ENCODE measurements around the gene TSPEAR.

The TSPEAR gene

DNA sequence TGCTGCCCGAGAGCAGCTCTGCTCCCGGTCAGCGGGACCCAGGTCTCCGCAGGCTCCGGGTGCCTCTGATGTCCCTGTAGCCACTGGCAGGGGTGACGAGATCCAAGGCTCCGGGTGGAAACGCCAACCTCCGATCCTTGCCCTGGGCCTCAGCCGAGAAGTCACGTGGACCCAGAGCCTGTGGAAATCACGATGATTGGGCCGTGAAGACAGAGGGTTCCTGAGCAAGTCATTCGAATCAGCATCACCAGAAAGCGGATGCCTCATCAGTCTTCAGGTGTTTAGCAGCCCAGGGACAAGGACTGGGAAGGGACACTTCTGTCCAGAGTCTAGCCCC, 243.5 kb downstream of the TSPEAR start:
- no peaks in the 10 kb centered on the region for H3K9me3 ChIP-seq (ENCODE audit: control insufficient read depth, low read length)
- 91 to 92% methylated on average over 15 of the region's 15 CpGs for WGBS, 2 experiments (ENCODE audit: insufficient coverage in 2 of 2)
- no peak overlapping the region for H3K4me3 ChIP-seq (ENCODE audit: extremely low read depth, insufficient read depth, low read length, poor library complexity, severe bottlenecking)
- H3K4me1 ChIP-seq (ENCODE audit: control insufficient read depth, insufficient read depth, low read length, poor library complexity, severe bottlenecking) = no peaks in the 10 kb centered on the region
- H3K27ac ChIP-seq (ENCODE audit: low read depth, low read length, severe bottlenecking) = no peak overlapping the region
- no peaks in the 10 kb centered on the region for H3K36me3 ChIP-seq (ENCODE audit: control insufficient read depth, insufficient read depth, low read length)

DNA sequence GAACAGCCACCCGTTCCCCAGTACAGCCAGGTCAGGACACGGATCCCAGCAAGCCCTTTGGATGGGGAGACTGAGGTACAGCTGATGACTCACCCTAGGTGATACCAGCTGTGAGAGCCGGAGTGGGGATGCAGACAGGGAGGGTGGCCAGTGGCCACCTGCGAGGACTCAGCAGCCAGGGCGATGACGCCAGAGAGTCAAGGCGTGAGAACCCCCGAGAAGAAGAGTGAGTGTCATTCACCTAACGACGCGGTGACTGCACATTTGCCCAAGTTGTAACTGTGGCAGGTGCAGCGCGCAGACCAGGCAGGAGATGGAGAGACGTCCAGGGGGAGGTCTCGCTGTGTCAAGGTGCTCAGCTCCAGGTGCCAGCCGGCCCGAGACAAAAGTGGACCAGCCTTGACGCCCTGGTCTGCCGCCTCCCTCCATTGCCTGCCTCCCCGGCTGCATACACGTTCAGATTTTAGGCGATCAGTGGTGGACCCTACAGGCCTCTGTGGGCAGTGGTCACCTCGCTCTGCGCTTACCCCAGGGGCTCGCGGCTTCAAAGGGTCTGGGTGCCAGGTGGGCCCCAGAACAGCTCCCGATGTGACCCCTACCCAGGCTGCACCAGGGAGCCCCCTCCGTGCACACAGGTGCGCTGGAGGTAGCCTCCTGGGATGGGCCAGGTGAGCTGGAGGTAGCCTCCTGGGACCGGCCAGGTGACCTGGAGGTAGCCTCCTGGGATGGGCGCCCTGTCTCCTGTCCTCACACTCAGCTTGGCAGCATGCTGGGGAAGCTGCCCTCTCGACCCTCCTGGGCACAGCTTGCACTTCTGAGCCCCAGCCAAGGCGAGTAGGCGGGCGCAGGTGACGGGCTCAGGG, 244.1 kb downstream of the TSPEAR start:
- no peaks in the 10 kb centered on the region for H3K4me1 ChIP-seq (ENCODE audit: control insufficient read depth, insufficient read depth, low read length, poor library complexity, severe bottlenecking)
- no peak overlapping the region for H3K27ac ChIP-seq (ENCODE audit: low read depth, low read length, severe bottlenecking)
- no peaks in the 10 kb centered on the region for H3K9me3 ChIP-seq (ENCODE audit: control insufficient read depth, low read length)
- H3K36me3 ChIP-seq (ENCODE audit: control insufficient read depth, insufficient read depth, low read length) = no peaks in the 10 kb centered on the region
- no peak overlapping the region for H3K4me3 ChIP-seq (ENCODE audit: extremely low read depth, insufficient read depth, low read length, poor library complexity, severe bottlenecking)
- 92 to 94% methylated on average over 34 to 36 of the region's 36 CpGs for WGBS, 2 experiments (ENCODE audit: insufficient coverage in 2 of 2)

DNA sequence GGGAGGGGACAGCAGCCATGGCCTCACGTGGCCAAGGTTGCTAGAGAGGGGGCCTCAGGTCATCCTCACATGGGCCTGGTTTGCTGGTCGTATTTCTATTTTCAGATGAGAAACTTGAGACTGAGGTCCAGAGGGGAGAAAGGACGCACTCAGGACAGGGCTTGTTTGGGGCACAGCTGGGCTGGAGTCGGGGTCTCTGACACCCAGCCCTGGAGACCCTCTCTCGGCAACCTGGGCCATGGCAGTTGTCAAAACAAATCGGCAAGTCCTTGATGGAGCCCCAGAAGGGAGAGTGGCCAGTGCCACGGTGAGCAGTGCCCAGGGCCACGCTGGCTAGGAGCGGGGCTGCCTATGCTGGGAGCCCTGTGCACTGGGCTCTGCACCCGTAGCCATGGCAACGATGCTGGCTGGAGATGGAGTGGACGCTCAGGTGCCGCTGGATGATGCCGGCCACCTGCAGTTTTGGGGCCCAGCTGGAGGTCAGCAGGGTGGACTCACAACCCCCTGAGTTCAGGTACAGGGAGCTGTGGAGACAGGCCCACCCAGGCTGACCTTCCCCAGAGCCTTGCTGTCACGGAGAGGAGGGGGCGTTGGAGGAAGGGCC, 244.9 kb downstream of the TSPEAR start:
- H3K36me3 ChIP-seq (ENCODE audit: control insufficient read depth, insufficient read depth, low read length) = no peaks in the 10 kb centered on the region
- WGBS, 2 experiments (ENCODE audit: insufficient coverage in 2 of 2) = 91 to 92% methylated on average over 16 of the region's 16 CpGs
- H3K9me3 ChIP-seq (ENCODE audit: control insufficient read depth, low read length) = no peaks in the 10 kb centered on the region
- no peak overlapping the region for H3K4me3 ChIP-seq (ENCODE audit: extremely low read depth, insufficient read depth, low read length, poor library complexity, severe bottlenecking)
- no peak overlapping the region for H3K27ac ChIP-seq (ENCODE audit: low read depth, low read length, severe bottlenecking)
- H3K4me1 ChIP-seq (ENCODE audit: control insufficient read depth, insufficient read depth, low read length, poor library complexity, severe bottlenecking) = no peaks in the 10 kb centered on the region

DNA sequence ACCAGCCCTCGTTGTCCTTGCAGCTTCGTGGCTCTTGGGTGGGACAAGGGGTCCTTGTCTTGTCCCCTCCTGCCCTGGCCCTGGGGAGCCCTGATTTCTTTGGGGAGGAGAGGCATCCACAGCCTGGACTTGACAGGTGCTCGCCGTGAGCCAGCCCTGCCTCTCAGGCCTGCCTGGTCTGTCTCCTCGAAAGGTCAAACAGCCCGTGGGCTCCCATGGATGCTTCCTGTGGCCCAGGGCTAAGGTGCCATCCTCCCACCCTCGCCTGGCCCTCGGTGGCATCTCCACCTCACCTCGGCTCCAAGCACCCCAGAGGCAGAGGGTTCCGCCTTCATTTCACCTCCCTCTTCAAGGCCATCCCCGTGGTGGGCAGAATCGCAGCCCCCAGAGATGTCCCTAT, 247.0 kb downstream of the TSPEAR start:
- Histone ChIP-seq H3K4me3 (ENCODE audit: extremely low read depth, insufficient read depth, low read length, poor library complexity, severe bottlenecking) (no peak overlapping the region), H3K4me1 (ENCODE audit: control insufficient read depth, insufficient read depth, low read length, poor library complexity, severe bottlenecking) (no peaks in the 10 kb centered on the region), H3K27ac (ENCODE audit: low read depth, low read length, severe bottlenecking) (no peak overlapping the region), H3K36me3 (ENCODE audit: control insufficient read depth, insufficient read depth, low read length) (no peaks in the 10 kb centered on the region), H3K9me3 (ENCODE audit: control insufficient read depth, low read length) (no peaks in the 10 kb centered on the region)
- WGBS, 2 experiments (ENCODE audit: insufficient coverage in 2 of 2) = 92 to 96% methylated on average over 5 to 7 of the region's 12 CpGs

DNA sequence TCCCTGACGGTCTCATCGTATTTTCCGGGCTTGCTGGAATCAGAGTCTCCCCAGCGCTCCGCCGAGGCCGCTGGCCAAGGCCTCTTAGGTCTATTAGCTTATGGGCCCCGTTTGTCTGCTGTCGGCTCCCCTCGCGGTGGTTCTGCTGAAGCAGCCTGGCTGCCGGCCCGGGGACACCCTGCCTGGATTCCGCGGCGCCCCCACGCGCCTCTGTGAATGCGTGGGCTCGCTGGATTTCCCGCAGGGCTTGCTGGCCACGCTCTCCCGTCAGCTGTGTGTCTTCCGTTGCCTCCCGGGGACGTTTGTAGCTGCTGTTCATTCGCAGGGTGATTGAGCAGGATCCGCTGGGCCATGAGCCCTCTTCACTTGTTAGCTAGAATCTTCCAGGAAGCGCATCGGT, 247.6 kb downstream of the TSPEAR start:
- Histone ChIP-seq H3K4me1 (ENCODE audit: control insufficient read depth, insufficient read depth, low read length, poor library complexity, severe bottlenecking) (no peaks in the 10 kb centered on the region), H3K27ac (ENCODE audit: low read depth, low read length, severe bottlenecking) (no peak overlapping the region), H3K36me3 (ENCODE audit: control insufficient read depth, insufficient read depth, low read length) (no peaks in the 10 kb centered on the region), H3K9me3 (ENCODE audit: control insufficient read depth, low read length) (no peaks in the 10 kb centered on the region), H3K4me3 (ENCODE audit: extremely low read depth, insufficient read depth, low read length, poor library complexity, severe bottlenecking) (no peak overlapping the region)
- WGBS, 2 experiments (ENCODE audit: insufficient coverage in 2 of 2) = 87 to 91% methylated on average over 28 to 30 of the region's 30 CpGs

DNA sequence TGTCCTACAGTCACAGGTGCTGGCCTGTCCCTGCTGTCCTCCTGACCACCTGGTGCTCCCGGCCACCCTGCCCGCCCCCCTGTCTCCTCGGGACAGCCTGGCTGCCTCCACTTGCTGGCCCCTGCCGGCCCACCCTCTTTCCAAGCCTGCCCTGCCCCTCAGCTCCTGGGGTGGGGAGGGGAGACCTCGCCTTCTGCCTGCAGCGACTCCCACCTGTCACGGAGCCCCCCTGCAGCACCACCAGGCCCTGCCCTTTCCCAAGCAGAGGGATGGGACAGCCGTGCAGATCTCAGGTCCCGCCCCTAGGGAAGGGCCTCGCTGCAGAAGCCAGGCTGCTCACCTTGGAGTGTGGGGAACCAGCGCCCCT, 248.6 kb downstream of the TSPEAR start:
- 90 to 98% methylated on average over 6 to 8 of the region's 11 CpGs for WGBS, 2 experiments (ENCODE audit: insufficient coverage in 2 of 2)

DNA sequence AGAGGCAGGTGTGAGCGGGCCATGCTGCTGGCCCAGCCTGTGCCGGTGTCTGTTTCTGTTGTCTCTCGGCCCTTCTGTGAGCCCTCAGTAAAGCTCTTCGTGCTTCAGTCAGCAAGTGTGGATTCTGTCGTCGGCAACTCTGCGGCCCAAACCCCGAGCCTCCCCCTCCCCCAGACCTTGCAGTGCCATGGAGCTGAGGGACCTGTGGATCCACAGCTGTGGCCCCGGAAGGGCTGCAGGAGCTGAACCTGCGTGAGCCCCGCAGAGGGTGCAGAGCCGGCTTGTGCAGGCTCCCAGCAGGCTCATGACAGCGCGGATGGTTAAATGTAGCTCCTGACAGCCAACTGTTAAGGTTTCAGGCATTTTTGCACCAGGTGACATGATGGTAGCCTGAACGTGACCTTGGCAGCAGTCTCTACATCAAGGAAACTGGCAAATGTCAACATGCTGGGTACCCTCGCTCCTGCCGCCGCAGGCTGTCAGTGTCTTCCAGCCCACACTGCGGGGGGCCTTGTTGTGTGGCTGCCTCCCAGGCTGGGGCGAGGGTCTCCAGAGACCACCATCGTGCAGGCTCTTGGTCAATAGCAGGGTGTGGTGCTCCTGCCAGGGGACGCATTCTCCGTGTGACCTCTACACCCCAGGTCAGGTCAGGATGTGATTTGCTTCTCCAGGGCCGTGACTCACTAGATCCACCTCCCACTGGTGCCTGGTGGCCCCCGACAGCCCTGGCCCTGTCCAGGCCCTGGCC, 249.1 kb downstream of the TSPEAR start:
- H3K4me3 ChIP-seq (ENCODE audit: extremely low read depth, insufficient read depth, low read length, poor library complexity, severe bottlenecking) = no peak overlapping the region
- peaks cover 4% of the 10 kb centered on the region for H3K36me3 ChIP-seq (ENCODE audit: control insufficient read depth, insufficient read depth, low read length)
- WGBS, 2 experiments (ENCODE audit: insufficient coverage in 2 of 2) = 88 to 92% methylated on average over 24 to 25 of the region's 25 CpGs
- no peaks in the 10 kb centered on the region for H3K9me3 ChIP-seq (ENCODE audit: control insufficient read depth, low read length)
- H3K4me1 ChIP-seq (ENCODE audit: control insufficient read depth, insufficient read depth, low read length, poor library complexity, severe bottlenecking) = no peaks in the 10 kb centered on the region
- no peak overlapping the region for H3K27ac ChIP-seq (ENCODE audit: low read depth, low read length, severe bottlenecking)

More for the DNA sequence above, 248.6 kb downstream of the TSPEAR start:
- H3K36me3 ChIP-seq (ENCODE audit: control insufficient read depth, insufficient read depth, low read length) = no peaks in the 10 kb centered on the region
- no peaks in the 10 kb centered on the region for H3K9me3 ChIP-seq (ENCODE audit: control insufficient read depth, low read length)
- H3K27ac ChIP-seq (ENCODE audit: low read depth, low read length, severe bottlenecking) = no peak overlapping the region
- H3K4me3 ChIP-seq (ENCODE audit: extremely low read depth, insufficient read depth, low read length, poor library complexity, severe bottlenecking) = no peak overlapping the region
- H3K4me1 ChIP-seq (ENCODE audit: control insufficient read depth, insufficient read depth, low read length, poor library complexity, severe bottlenecking) = no peaks in the 10 kb centered on the region

DNA sequence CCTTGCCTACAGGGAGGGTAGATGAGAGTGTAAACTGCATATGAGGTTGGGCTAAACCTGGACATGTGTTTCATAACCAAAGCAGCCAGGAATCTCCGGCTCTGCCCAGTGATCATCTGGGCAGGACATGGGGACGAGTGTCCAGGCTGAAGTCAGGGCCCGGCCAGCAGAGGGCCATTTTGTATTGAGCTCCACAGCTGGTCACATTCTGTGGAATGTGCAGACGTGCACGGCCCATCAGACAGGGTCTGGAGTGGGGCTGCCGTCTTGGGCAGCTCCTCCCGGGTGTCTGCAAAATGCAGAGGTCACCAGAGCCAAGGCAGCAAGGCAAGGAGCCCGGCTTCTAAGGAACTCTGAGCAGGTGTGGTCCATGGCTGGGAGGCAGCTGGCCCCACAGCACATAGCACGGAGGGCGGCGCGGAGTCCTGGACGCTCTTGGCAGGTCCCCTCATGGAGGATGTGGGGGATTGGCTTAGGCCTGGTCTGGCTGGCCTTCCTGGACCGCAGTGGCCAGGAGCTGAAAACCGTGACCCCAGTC, 249.8 kb downstream of the TSPEAR start:
- H3K9me3 ChIP-seq (ENCODE audit: control insufficient read depth, low read length) = no peaks in the 10 kb centered on the region
- H3K4me3 ChIP-seq (ENCODE audit: extremely low read depth, insufficient read depth, low read length, poor library complexity, severe bottlenecking) = no peak overlapping the region
- WGBS, 2 experiments (ENCODE audit: insufficient coverage in 2 of 2) = 87 to 91% methylated on average over 14 of the region's 15 CpGs
- H3K36me3 ChIP-seq (ENCODE audit: control insufficient read depth, insufficient read depth, low read length) = peaks cover 8% of the 10 kb centered on the region
- H3K27ac ChIP-seq (ENCODE audit: low read depth, low read length, severe bottlenecking) = no peak overlapping the region
- no peaks in the 10 kb centered on the region for H3K4me1 ChIP-seq (ENCODE audit: control insufficient read depth, insufficient read depth, low read length, poor library complexity, severe bottlenecking)

DNA sequence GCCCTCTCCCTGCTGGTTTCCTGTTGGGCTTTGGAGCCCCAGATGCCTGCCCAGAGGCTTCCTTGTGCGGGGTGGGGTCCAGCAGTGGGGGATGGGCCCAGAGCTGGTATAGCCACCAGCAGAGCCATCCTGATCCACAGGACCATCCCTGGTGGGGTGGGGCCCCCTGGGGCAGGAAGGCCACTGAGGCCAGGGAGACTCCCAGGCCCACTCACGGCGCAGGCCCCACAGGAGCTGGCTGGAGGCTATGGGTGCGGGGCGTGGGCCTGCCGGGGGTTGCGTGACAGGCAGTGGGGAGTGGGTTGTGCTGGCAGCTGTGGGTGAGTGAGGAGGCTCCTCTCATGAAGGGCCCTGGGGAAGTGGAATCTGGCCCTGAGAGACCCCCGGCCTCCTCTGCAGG, 250.4 kb downstream of the TSPEAR start:
- no peaks in the 10 kb centered on the region for H3K4me1 ChIP-seq (ENCODE audit: control insufficient read depth, insufficient read depth, low read length, poor library complexity, severe bottlenecking)
- no peak overlapping the region for H3K27ac ChIP-seq (ENCODE audit: low read depth, low read length, severe bottlenecking)
- 97% methylated on average over 7 of the region's 8 CpGs for WGBS, 2 experiments (ENCODE audit: insufficient coverage in 2 of 2)

DNA sequence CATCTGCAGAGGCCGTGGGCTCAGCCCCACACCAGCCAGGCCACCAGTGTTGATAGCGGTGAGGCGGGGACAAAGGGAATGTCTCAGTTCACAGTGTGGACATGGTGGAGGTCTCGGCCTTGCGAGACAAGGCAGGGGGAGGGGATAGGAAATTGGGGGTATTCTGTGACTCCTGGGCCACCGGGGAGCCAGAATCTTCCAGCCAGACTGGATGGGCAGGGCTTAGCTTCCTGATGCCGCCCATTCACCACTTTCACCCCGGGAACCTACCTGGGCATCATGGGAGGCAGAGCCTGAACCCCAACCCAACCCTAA, 251.0 kb downstream of the TSPEAR start:
- Histone ChIP-seq H3K9me3 (ENCODE audit: control insufficient read depth, low read length) (no peaks in the 10 kb centered on the region), H3K27ac (ENCODE audit: low read depth, low read length, severe bottlenecking) (no peak overlapping the region), H3K36me3 (ENCODE audit: control insufficient read depth, insufficient read depth, low read length) (peaks cover 8% of the 10 kb centered on the region), H3K4me1 (ENCODE audit: control insufficient read depth, insufficient read depth, low read length, poor library complexity, severe bottlenecking) (no peaks in the 10 kb centered on the region), H3K4me3 (ENCODE audit: extremely low read depth, insufficient read depth, low read length, poor library complexity, severe bottlenecking) (no peak overlapping the region)
- WGBS, 2 experiments (ENCODE audit: insufficient coverage in 2 of 2) = 93 to 95% methylated on average over 5 to 6 of the region's 8 CpGs

More for the DNA sequence above, 250.4 kb downstream of the TSPEAR start:
- Histone ChIP-seq H3K4me3 (ENCODE audit: extremely low read depth, insufficient read depth, low read length, poor library complexity, severe bottlenecking) (no peak overlapping the region), H3K36me3 (ENCODE audit: control insufficient read depth, insufficient read depth, low read length) (peaks cover 8% of the 10 kb centered on the region), H3K9me3 (ENCODE audit: control insufficient read depth, low read length) (no peaks in the 10 kb centered on the region)

Measured in mesodermal cell (in vitro differentiated cells).